ENCODE measurements around the gene PSTPIP1.

DNA sequence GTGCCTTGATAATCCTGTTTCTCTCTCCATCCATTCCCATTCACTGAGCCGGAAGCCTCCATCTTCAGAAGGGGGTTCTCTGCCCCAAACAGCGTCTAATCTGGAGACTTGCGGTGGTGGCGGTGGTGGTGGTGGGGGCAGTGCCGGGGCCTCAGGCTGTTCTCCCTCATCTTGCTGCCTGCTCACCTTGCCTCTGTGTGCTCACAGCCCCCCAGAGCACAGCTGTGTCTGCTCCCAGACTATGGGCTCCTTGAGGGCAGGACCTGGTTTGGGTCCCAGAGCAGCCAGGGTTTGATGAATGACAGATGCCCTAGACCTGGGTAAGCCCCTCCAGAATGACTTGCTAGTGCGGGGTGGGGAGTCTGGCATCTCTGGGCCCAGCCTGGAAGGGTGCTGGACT, 430 bp upstream of the PSTPIP1 start:
- TF ChIP-seq, protein P1, sequence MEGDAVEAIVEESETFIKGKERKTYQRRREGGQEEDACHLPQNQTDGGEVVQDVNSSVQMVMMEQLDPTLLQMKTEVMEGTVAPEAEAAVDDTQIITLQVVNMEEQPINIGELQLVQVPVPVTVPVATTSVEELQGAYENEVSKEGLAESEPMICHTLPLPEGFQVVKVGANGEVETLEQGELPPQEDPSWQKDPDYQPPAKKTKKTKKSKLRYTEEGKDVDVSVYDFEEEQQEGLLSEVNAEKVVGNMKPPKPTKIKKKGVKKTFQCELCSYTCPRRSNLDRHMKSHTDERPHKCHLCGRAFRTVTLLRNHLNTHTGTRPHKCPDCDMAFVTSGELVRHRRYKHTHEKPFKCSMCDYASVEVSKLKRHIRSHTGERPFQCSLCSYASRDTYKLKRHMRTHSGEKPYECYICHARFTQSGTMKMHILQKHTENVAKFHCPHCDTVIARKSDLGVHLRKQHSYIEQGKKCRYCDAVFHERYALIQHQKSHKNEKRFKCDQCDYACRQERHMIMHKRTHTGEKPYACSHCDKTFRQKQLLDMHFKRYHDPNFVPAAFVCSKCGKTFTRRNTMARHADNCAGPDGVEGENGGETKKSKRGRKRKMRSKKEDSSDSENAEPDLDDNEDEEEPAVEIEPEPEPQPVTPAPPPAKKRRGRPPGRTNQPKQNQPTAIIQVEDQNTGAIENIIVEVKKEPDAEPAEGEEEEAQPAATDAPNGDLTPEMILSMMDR (conservative IDR thresholded peaks at IDR 0.05; ENCODE audit: low read length): no peak
- TF ChIP-seq EZH2phosphoT487 (IDR thresholded peaks at IDR 0.05; ENCODE audit: borderline replicate concordance, low read depth, low read length): no peak

Data from OCI-LY7 (cell line).